GM12878 (cell line): ENCODE data around the gene MED4. TPM values are rescaled to one million over a fixed set of nuclear protein-coding genes. Genes with fewer than 3 reads are reported as not detected.

ENCODE experiments used
- BHLHE40 ChIP-seq, 2 experiments: fragments of 450-650 bp in 1 of 2; IDR thresholded peaks; 2 replicates each; pipeline ENCODE4 v1.6.1; 2011 to 2017; ENCODE audit warnings: low read depth in 2 of 2, borderline replicate concordance in 1 of 2, improper control_type of control experiment in 1 of 2, low read length in 1 of 2, mild to moderate bottlenecking in 1 of 2
- BRCA1 ChIP-seq: IDR thresholded peaks from 2 replicates; pipeline ENCODE4 v1.6.1; 2011; ENCODE audit warnings: low read depth, low read length, improper control_type of control experiment
- CBFB ChIP-seq: IDR thresholded peaks from 2 replicates; pipeline ENCODE4 v1.6.1; 2016; ENCODE audit warnings: antibody characterized with exemption, low read depth
- CEBPB ChIP-seq, 2 experiments: fragments of 150-350 bp in 1 of 2; IDR thresholded peaks; 2 replicates each; pipeline ENCODE4 v1.6.1; 2012 to 2014; ENCODE audit warnings: low read depth in 2 of 2, low read length in 2 of 2, borderline replicate concordance in 1 of 2, inconsistent platforms in 1 of 2
- CHD1 ChIP-seq: IDR thresholded peaks from 2 replicates; pipeline ENCODE4 v1.6.1; 2012; ENCODE audit warnings: low read depth, low read length, improper control_type of control experiment
- E4F1 ChIP-seq: fragments of 450-650 bp; IDR thresholded peaks from 2 replicates; pipeline ENCODE4 v1.6.1; 2018; ENCODE audit warnings: borderline replicate concordance, mild to moderate bottlenecking; ENCODE audit not compliant: partially characterized antibody
- ETV6 ChIP-seq, 2 experiments: fragments of 450-650 bp in 1 of 2; IDR thresholded peaks in 1 of 2; conservative IDR thresholded peaks in 1 of 2; 2 replicates each; pipeline ENCODE4 v1.6.1; 2014; ENCODE audit warnings: antibody characterized with exemption in 1 of 2, borderline replicate concordance in 1 of 2, low read depth in 1 of 2, mild to moderate bottlenecking in 1 of 2, moderate library complexity in 1 of 2
- GATAD2B ChIP-seq: fragments of 450-650 bp; conservative IDR thresholded peaks from 2 replicates; pipeline ENCODE4 v1.6.1; 2017; ENCODE audit warnings: low read depth, mild to moderate bottlenecking, moderate library complexity
- IRF3 ChIP-seq: fragments of 450-650 bp; IDR thresholded peaks from 2 replicates; pipeline ENCODE4 v1.6.1; 2014; ENCODE audit warnings: mild to moderate bottlenecking
- KLF5 ChIP-seq: fragments of 450-650 bp; IDR thresholded peaks from 2 replicates; pipeline ENCODE4 v1.6.1; 2014; ENCODE audit warnings: mild to moderate bottlenecking; ENCODE audit not compliant: partially characterized antibody
- MEF2A ChIP-seq: IDR thresholded peaks from 2 replicates; pipeline ENCODE4 v1.6.1; 2011; ENCODE audit warnings: low read depth, mild to moderate bottlenecking, low read length, moderate library complexity; ENCODE audit not compliant: insufficient read depth
- NFXL1 ChIP-seq: fragments of 450-650 bp; IDR thresholded peaks from 2 replicates; pipeline ENCODE4 v1.6.1; 2017; ENCODE audit warnings: antibody characterized with exemption, mild to moderate bottlenecking, borderline replicate concordance
- NR2F1 ChIP-seq: fragments of 450-650 bp; conservative IDR thresholded peaks from 2 replicates; pipeline ENCODE4 v1.6.1; 2017; ENCODE audit warnings: mild to moderate bottlenecking
- PKNOX1 ChIP-seq: fragments of 450-650 bp; IDR thresholded peaks from 2 replicates; pipeline ENCODE4 v1.6.1; 2016; ENCODE audit warnings: mild to moderate bottlenecking
- POLR2A ChIP-seq: IDR thresholded peaks from 2 replicates; pipeline ENCODE4 v1.6.1; 2011; ENCODE audit warnings: low read depth, mild to moderate bottlenecking, low read length
- PRDM15 ChIP-seq: fragments of 450-650 bp; formaldehyde crosslinking; IDR thresholded peaks from 2 replicates; pipeline ENCODE4 v1.4.0; 2020; ENCODE audit warnings: mild to moderate bottlenecking, moderate library complexity
- RFX5 ChIP-seq: IDR thresholded peaks from 2 replicates; pipeline ENCODE4 v1.6.1; 2011; ENCODE audit warnings: low read depth, low read length, improper control_type of control experiment
- RUNX3 ChIP-seq: IDR thresholded peaks from 2 replicates; pipeline ENCODE4 v1.6.1; 2012; ENCODE audit warnings: low read length, inconsistent platforms
- SPI1 ChIP-seq: IDR thresholded peaks from 2 replicates; pipeline ENCODE4 v1.6.1; 2011; ENCODE audit warnings: low read depth, mild to moderate bottlenecking, low read length, moderate library complexity, borderline replicate concordance; ENCODE audit not compliant: insufficient read depth
- SUZ12 ChIP-seq: fragments of 200-600 bp; sonication (generic); IDR thresholded peaks from one replicate; pipeline ENCODE4 v1.6.1; 2018; ENCODE audit warnings: antibody characterized with exemption, mild to moderate bottlenecking; ENCODE audit not compliant: unreplicated experiment
- WRNIP1 ChIP-seq: IDR thresholded peaks from 2 replicates; pipeline ENCODE4 v1.6.1; 2011; ENCODE audit warnings: low read depth, low read length, improper control_type of control experiment, borderline replicate concordance
- ZNF24 ChIP-seq: fragments of 450-650 bp; IDR thresholded peaks from 2 replicates; pipeline ENCODE4 v1.6.1; 2017; ENCODE audit warnings: antibody characterized with exemption, mild to moderate bottlenecking
- polyA plus RNA-seq, 11 experiments: library from polyadenylated mRNA; depleted of rRNA in 4 of 11; unstranded in 6 of 11; stranded (reverse) in 5 of 11; fragments of >200 nt; fragmentation: Nextera tagmentation in 4 of 11; fragmentation: Illumina TruSeq in 1 of 11; extraction: Ambion mirVana in 4 of 11; extraction: Trizol in 1 of 11; gene quantifications; 1 replicate in 1 of 11; 2 replicates in 10 of 11; pipeline versions ENCODE4 v1.2.1 to v1.2.3, GENCODE V29; 2011 to 2016; ENCODE audit warnings: inconsistent platforms in 2 of 11, missing spikeins in 2 of 11, low read depth in 1 of 11
- total RNA-seq, 4 experiments: library from RNA; depleted of rRNA in 3 of 4; stranded (reverse); fragments of >200 nt in 3 of 4; fragmentation: Illumina TruSeq in 1 of 4; extraction: Trizol in 1 of 4; gene quantifications; 2 replicates each; pipeline versions ENCODE4 v1.2.1 to v1.2.3, GENCODE V29; 2013 to 2021

MED4 gene
- total and polyA plus RNA-seq, 10 of the 15 experiments (the other 5 are each of a cell fraction or from before 2014, with no cell fraction given), result 31.5 to 117 (median 87.4) TPM

- TF ChIP-seq E4F1, result no peak
- no peak for TF ChIP-seq CHD1
- TF ChIP-seq CBFB, result no peak
- TF ChIP-seq BHLHE40 (IDR thresholded peaks at IDR 0.05; ENCODE audit: borderline replicate concordance in 1 of 2, low read depth in 2 of 2, low read length in 1 of 2), result peak in 1 of 2 experiments; percentile 44; a peak in 1 of 4 replicates
- no peak for TF ChIP-seq PRDM15 (CRISPR knock-in tag)
- TF ChIP-seq WRNIP1, result no peak
- no peak for TF ChIP-seq IRF3
- peak; percentile 83 for TF ChIP-seq SPI1
- peak; percentile 72 for TF ChIP-seq NR2F1
- peak; percentile 49 for TF ChIP-seq RUNX3
- no peak for TF ChIP-seq SUZ12
- no peak for TF ChIP-seq ZNF24
- no peak for TF ChIP-seq MEF2A
- no peak for TF ChIP-seq GATAD2B
- TF ChIP-seq PKNOX1, result no peak
- no peak for TF ChIP-seq KLF5
- no peak for TF ChIP-seq POLR2A
- no peak for TF ChIP-seq NFXL1
- no peak for TF ChIP-seq RFX5
- TF ChIP-seq CEBPB (IDR thresholded peaks at IDR 0.05; ENCODE audit: borderline replicate concordance in 1 of 2, low read depth in 2 of 2, low read length in 2 of 2), result no peak
- no peak for TF ChIP-seq ETV6 (conservative IDR thresholded peaks at IDR 0.05 in 1 of 2, IDR thresholded peaks at IDR 0.05 in 1 of 2; ENCODE audit: borderline replicate concordance in 1 of 2, low read depth in 1 of 2)
- no peak for TF ChIP-seq BRCA1
Observed at GRCh38 chr13:48142436-48142835, 47.5 kb upstream of the MED4 start (continued).
